Chondrocyte (in vitro differentiated cells): ENCODE data around the gene VAMP7. TPM values are rescaled to one million over a fixed set of nuclear protein-coding genes. Genes with fewer than 3 reads are reported as not detected.

Experiments
- DNase-seq: peaks from one replicate; pipeline ENCODE4 v3.0.0; 2021; ENCODE audit warnings: mixed read lengths, low spot score
- H3K27ac Mint-ChIP-seq: one replicate; pipeline ENCODE4 v1.8.0; 2021; ENCODE audit warnings: mild to moderate bottlenecking, moderate library complexity, mixed read lengths; ENCODE audit not compliant: unreplicated experiment
- H3K27me3 Mint-ChIP-seq: 2 replicates; pipeline ENCODE4 v1.8.0; 2021; ENCODE audit warnings: low read depth, mixed read lengths
- H3K36me3 Mint-ChIP-seq: 2 replicates; pipeline ENCODE4 v1.8.0; 2021; ENCODE audit warnings: low read depth, mixed read lengths
- H3K4me1 Mint-ChIP-seq: 2 replicates; pipeline ENCODE4 v1.8.0; 2021; ENCODE audit warnings: low read depth, mild to moderate bottlenecking, mixed read lengths
- H3K4me3 Mint-ChIP-seq: one replicate; pipeline ENCODE4 v1.8.0; 2021; ENCODE audit warnings: mild to moderate bottlenecking, moderate library complexity, mixed read lengths; ENCODE audit not compliant: unreplicated experiment
- H3K9me3 Mint-ChIP-seq: 2 replicates; pipeline ENCODE4 v1.8.0; 2021; ENCODE audit warnings: low read depth, mixed read lengths
- total RNA-seq: library from RNA; stranded (reverse); gene quantifications from 3 replicates; pipeline ENCODE4 v1.2.1, GENCODE V29; 2021
- TF ChIP-seq, protein P1 (sequence below): fragments of 200-600 bp; sonication (generic); IDR thresholded peaks from 2 replicates; pipeline ENCODE4 v1.5.0; 2021; ENCODE audit warnings: antibody characterized with exemption, mild to moderate bottlenecking, moderate library complexity

The VAMP7 gene
- total RNA-seq, 1 donor from 2014 or later, result 37.4 TPM

DNA sequence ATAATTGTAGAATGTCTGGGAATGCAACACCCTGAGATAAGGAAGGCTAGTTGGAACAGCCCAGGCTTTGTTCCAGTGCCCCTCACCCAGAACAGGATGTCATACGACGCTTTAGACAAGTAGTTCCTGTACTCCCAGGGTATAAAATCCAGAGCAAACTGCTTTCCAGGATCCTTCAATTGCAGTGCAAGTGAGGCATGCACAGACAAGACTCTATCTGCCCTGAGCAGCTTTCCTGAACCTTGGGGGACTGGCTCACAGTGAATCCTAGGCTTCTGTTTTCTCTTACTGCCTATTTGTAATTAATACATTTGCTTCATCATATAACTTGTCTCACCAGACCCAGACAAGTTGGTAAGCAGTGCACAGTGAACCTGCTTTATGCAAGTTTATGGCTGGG, 68.0 kb downstream of the VAMP7 start:
- peaks cover 11% of the 10 kb centered on the region for H3K9me3 Mint-ChIP-seq

DNA sequence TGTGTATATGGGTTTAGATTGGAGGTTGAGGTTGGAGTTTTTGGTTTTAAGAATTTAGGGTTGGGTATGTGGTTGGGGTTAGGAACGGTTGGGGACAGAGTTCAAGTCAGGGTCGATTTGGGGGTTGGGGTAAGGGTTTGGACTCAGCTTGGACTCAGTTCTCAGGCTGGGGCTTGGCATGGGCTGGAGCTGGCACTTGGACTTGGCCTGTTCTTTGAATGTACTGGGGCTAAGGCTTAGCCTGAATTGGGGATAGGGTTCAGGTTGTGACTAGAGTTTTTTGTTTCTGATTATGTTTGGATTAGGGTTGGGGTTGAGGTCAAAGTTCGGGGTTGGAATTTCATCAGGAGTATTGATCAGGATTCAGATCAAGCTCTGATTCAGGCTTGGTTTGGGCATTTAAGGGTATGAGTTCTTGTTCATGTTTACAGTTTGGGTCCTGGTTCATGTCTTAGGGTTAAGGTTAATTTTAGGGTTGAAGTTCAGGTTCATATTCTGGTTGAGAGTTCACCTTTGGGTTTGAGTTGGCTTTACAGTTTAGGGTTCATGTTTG, 70.2 kb downstream of the VAMP7 start:
- Mint-ChIP-seq H3K4me3 (no peak overlapping the region), H3K4me1 (no peaks in the 10 kb centered on the region), H3K27ac (no peak overlapping the region), H3K36me3 (peaks cover 2% of the 10 kb centered on the region), H3K9me3 (peaks cover 5% of the 10 kb centered on the region), H3K27me3 (no peaks in the 10 kb centered on the region)
- no peak for DNase-seq
- TF ChIP-seq, protein P1, sequence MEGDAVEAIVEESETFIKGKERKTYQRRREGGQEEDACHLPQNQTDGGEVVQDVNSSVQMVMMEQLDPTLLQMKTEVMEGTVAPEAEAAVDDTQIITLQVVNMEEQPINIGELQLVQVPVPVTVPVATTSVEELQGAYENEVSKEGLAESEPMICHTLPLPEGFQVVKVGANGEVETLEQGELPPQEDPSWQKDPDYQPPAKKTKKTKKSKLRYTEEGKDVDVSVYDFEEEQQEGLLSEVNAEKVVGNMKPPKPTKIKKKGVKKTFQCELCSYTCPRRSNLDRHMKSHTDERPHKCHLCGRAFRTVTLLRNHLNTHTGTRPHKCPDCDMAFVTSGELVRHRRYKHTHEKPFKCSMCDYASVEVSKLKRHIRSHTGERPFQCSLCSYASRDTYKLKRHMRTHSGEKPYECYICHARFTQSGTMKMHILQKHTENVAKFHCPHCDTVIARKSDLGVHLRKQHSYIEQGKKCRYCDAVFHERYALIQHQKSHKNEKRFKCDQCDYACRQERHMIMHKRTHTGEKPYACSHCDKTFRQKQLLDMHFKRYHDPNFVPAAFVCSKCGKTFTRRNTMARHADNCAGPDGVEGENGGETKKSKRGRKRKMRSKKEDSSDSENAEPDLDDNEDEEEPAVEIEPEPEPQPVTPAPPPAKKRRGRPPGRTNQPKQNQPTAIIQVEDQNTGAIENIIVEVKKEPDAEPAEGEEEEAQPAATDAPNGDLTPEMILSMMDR, result no peak

More for the DNA sequence above, 68.0 kb downstream of the VAMP7 start:
- no peak overlapping the region for H3K27ac Mint-ChIP-seq
- H3K36me3 Mint-ChIP-seq, result peaks cover 7% of the 10 kb centered on the region
- H3K4me3 Mint-ChIP-seq, result no peak overlapping the region
- no peaks in the 10 kb centered on the region for H3K4me1 Mint-ChIP-seq
- TF ChIP-seq, protein P1, result no peak
- H3K27me3 Mint-ChIP-seq, result no peaks in the 10 kb centered on the region
- no peak for DNase-seq

DNA sequence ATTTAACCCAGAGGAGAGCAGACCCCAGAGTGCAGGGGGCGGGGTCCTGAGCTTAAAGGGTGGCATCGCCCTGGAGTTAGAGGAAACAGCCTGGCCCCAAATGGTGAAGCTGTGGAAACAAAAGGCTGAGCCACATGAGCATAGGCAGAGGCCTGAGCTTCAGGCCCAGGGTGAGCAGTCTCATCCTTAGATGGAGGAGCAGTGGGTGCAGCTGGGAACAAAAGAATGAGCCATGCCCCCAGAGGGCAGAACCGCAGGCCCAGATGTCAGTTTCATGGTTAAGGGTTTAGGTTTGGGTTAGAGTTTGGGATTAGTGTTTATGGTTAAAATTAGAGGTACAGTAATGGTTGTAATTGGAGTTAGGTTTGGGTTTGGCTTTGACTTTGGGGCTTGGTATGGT, 71.9 kb downstream of the VAMP7 start:
- H3K4me3 Mint-ChIP-seq, result no peak overlapping the region
- TF ChIP-seq, protein P1, result no peak
- H3K27me3 Mint-ChIP-seq, result no peaks in the 10 kb centered on the region
- peaks cover 5% of the 10 kb centered on the region for H3K9me3 Mint-ChIP-seq
- H3K4me1 Mint-ChIP-seq, result no peaks in the 10 kb centered on the region
- H3K36me3 Mint-ChIP-seq, result peaks cover 2% of the 10 kb centered on the region
- no peak overlapping the region for H3K27ac Mint-ChIP-seq
- no peak for DNase-seq

DNA sequence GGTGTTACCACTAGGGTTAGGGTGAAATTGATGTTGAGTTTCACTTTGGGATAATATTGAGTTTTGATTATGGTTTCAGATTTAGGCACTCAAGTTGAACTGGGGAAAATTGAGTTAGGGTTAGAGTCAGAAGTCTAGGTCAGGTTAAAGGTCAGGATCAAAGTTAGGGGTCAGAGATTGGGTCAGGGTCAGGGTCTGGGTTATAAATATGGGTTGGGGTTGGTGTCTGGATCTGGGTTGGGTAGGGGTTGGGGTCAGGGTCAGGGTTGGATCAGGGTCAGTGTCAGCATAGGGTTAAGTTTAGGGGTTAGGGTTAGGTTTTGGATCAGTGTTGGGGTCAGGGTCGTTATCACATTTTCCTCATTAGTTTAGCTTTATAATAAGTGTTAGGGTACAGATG, 73.6 kb downstream of the VAMP7 start:
- H3K4me1 Mint-ChIP-seq, result no peaks in the 10 kb centered on the region
- TF ChIP-seq, protein P1, result no peak
- no peak overlapping the region for H3K27ac Mint-ChIP-seq
- H3K36me3 Mint-ChIP-seq, result peaks cover 2% of the 10 kb centered on the region
- H3K27me3 Mint-ChIP-seq, result no peaks in the 10 kb centered on the region
- DNase-seq, result no peak
- H3K9me3 Mint-ChIP-seq, result peaks cover 7% of the 10 kb centered on the region
- H3K4me3 Mint-ChIP-seq, result no peak overlapping the region

DNA sequence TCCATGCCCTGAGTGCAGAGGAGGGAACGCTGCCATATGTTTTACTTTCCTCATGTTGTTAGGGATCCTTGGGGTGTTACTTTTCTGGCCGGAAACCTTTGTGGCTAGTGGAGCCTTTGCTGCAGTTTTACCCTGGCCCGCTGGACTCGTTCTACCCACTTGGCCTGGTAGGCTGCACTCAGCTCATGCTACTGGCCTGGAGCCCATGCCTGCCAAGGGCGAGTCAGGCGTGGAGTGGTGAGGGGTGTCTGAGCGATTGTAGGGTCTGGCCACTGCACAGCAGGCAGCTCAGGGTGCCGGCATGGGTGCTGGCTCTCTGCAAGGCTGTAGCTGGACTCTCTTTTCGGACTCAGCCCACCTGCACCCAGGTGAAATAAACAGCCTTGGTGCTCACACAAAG, 75.0 kb downstream of the VAMP7 start:
- no peak for DNase-seq
- Mint-ChIP-seq H3K4me1 (no peaks in the 10 kb centered on the region), H3K27ac (no peak overlapping the region), H3K36me3 (peaks cover 2% of the 10 kb centered on the region), H3K27me3 (no peaks in the 10 kb centered on the region), H3K4me3 (no peak overlapping the region), H3K9me3 (peaks cover 7% of the 10 kb centered on the region)
- TF ChIP-seq, protein P1, result no peak
